HepG2 (cell line): ENCODE results near the gene TLK2. TPM values are rescaled to one million over a fixed set of nuclear protein-coding genes. Genes with fewer than 3 reads are reported as not detected.

ENCODE experiments used
- EED ChIP-seq: sonication (generic); formaldehyde crosslinking; IDR thresholded peaks from 2 replicates; pipeline ENCODE4 v1.5.0; 2020; ENCODE audit warnings: mild to moderate bottlenecking, missing genetic modification reagents
- ZNF337 ChIP-seq: sonication (generic); formaldehyde crosslinking; IDR thresholded peaks from 2 replicates; pipeline ENCODE4 v1.5.1; 2020; ENCODE audit warnings: missing genetic modification reagents, low read depth, mild to moderate bottlenecking, borderline replicate concordance
- polyA plus RNA-seq, 8 experiments: library from polyadenylated mRNA; depleted of rRNA in 3 of 8; stranded (reverse) in 7 of 8; unstranded in 1 of 8; fragments of >200 nt; fragmentation: Illumina TruSeq in 4 of 8; extraction: Trizol in 4 of 8; gene quantifications; 2 replicates each; pipeline versions ENCODE4 v1.2.1 to v1.2.3, GENCODE V29; 2011 to 2016; ENCODE audit warnings: low read depth in 4 of 8, missing spikeins in 1 of 8, mixed read lengths in 1 of 8; ENCODE audit not compliant: insufficient read depth in 1 of 8
- total RNA-seq, 5 experiments: library from RNA; depleted of rRNA; stranded (reverse); fragments of >200 nt; fragmentation: Illumina TruSeq; extraction: Trizol; gene quantifications; 2 replicates each; pipeline ENCODE4 v1.2.3, GENCODE V29; 2016; ENCODE audit warnings: low read depth in 1 of 5
- TF ChIP-seq, protein P1 (sequence below): sonication (generic); formaldehyde crosslinking; IDR thresholded peaks from 2 replicates; pipeline ENCODE4 v1.4.0; 2020; ENCODE audit warnings: low read depth, missing genetic modification reagents
- TF ChIP-seq, protein P2 (sequence below): sonication (generic); formaldehyde crosslinking; IDR thresholded peaks from 2 replicates; pipeline ENCODE4 v1.4.0; 2020; ENCODE audit warnings: mild to moderate bottlenecking, missing genetic modification reagents
- TF ChIP-seq, protein P3 (sequence below): sonication (generic); formaldehyde crosslinking; IDR thresholded peaks from 2 replicates; pipeline ENCODE4 v1.9.0; 2021; ENCODE audit warnings: missing genetic modification reagents, borderline replicate concordance

TLK2 gene
- total and polyA plus RNA-seq, 2 of the 13 experiments (the other 11 are each of a cell fraction or from before 2014, with no cell fraction given): 58.7 to 60.8 TPM

GRCh38 chr17:62617894-62618472 is 139.4 kb downstream of the TLK2 start (continued):
- TF ChIP-seq, protein P1, sequence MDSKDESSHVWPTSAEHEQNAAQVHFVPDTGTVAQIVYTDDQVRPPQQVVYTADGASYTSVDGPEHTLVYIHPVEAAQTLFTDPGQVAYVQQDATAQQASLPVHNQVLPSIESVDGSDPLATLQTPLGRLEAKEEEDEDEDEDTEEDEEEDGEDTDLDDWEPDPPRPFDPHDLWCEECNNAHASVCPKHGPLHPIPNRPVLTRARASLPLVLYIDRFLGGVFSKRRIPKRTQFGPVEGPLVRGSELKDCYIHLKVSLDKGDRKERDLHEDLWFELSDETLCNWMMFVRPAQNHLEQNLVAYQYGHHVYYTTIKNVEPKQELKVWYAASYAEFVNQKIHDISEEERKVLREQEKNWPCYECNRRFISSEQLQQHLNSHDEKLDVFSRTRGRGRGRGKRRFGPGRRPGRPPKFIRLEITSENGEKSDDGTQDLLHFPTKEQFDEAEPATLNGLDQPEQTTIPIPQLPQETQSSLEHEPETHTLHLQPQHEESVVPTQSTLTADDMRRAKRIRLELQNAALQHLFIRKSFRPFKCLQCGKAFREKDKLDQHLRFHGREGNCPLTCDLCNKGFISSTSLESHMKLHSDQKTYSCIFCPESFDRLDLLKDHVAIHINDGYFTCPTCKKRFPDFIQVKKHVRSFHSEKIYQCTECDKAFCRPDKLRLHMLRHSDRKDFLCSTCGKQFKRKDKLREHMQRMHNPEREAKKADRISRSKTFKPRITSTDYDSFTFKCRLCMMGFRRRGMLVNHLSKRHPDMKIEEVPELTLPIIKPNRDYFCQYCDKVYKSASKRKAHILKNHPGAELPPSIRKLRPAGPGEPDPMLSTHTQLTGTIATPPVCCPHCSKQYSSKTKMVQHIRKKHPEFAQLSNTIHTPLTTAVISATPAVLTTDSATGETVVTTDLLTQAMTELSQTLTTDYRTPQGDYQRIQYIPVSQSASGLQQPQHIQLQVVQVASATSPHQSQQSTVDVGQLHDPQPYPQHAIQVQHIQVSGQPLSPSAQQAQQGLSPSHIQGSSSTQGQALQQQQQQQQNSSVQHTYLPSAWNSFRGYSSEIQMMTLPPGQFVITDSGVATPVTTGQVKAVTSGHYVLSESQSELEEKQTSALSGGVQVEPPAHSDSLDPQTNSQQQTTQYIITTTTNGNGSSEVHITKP (CRISPR knock-in tag): peak; percentile 2; the same call in 1 of the 2 replicates
- TF ChIP-seq, protein P2, sequence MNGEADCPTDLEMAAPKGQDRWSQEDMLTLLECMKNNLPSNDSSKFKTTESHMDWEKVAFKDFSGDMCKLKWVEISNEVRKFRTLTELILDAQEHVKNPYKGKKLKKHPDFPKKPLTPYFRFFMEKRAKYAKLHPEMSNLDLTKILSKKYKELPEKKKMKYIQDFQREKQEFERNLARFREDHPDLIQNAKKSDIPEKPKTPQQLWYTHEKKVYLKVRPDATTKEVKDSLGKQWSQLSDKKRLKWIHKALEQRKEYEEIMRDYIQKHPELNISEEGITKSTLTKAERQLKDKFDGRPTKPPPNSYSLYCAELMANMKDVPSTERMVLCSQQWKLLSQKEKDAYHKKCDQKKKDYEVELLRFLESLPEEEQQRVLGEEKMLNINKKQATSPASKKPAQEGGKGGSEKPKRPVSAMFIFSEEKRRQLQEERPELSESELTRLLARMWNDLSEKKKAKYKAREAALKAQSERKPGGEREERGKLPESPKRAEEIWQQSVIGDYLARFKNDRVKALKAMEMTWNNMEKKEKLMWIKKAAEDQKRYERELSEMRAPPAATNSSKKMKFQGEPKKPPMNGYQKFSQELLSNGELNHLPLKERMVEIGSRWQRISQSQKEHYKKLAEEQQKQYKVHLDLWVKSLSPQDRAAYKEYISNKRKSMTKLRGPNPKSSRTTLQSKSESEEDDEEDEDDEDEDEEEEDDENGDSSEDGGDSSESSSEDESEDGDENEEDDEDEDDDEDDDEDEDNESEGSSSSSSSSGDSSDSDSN (CRISPR knock-in tag): no peak
- TF ChIP-seq ZNF337 (CRISPR knock-in tag): 0 out of 2 replicates have a peak, but pooled peaks have one; percentile 8
- no peak for TF ChIP-seq EED (CRISPR knock-in tag)
- TF ChIP-seq, protein P3, sequence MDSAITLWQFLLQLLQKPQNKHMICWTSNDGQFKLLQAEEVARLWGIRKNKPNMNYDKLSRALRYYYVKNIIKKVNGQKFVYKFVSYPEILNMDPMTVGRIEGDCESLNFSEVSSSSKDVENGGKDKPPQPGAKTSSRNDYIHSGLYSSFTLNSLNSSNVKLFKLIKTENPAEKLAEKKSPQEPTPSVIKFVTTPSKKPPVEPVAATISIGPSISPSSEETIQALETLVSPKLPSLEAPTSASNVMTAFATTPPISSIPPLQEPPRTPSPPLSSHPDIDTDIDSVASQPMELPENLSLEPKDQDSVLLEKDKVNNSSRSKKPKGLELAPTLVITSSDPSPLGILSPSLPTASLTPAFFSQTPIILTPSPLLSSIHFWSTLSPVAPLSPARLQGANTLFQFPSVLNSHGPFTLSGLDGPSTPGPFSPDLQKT (CRISPR knock-in tag): no peak
